ENCODE results near the gene RAB9A. TPM values are rescaled to one million over a fixed set of nuclear protein-coding genes. Genes with fewer than 3 reads are reported as not detected.
"Not testable (repeated sequence)": the region's sequence is repeated elsewhere in the genome, so short reads cannot be mapped to it uniquely, and the experiment has no call there.

The RAB9A gene
- total and polyA plus RNA-seq, 11 donors, result 6.8 to 34.2 (median 21.7) TPM

GRCh38 chrX:13670197-13670596, 18.7 kb upstream of the RAB9A start:
- ATAC-seq (no peak), DNase-seq (no peak)
- WGBS, 4 donors, result 85 to 97% (median 92%) methylated on average over 5 of the region's 5 CpGs
- TF ChIP-seq POLR2A (IDR thresholded peaks at IDR 0.05) (no peak), CTCF (IDR thresholded peaks at IDR 0.05) (no peak)
- intact Hi-C loops (cut with DNase I), result no loop called here
- peaks cover 0 to 9% (median 0%) of the 10 kb centered on the region in 12 donors for H3K4me1 ChIP-seq
- H3K27me3 ChIP-seq, result peaks cover 0 to 4% (median 0%) of the 10 kb centered on the region in 9 donors
- H3K36me3 ChIP-seq, result no peaks in the 10 kb centered on the region
- H3K27ac ChIP-seq, result no peak overlapping the region
- H3K4me3 ChIP-seq, result no peak overlapping the region
- no peaks in the 10 kb centered on the region for H3K9me3 ChIP-seq

GRCh38 chrX:13673016-13673415, 15.9 kb upstream of the RAB9A start:
- H3K36me3 ChIP-seq, result no peaks in the 10 kb centered on the region
- no peaks in the 10 kb centered on the region for H3K4me1 ChIP-seq
- ATAC-seq (no peak), DNase-seq (no peak)
- H3K9me3 ChIP-seq, result no peaks in the 10 kb centered on the region
- peaks cover 0 to 4% (median 0%) of the 10 kb centered on the region in 9 donors for H3K27me3 ChIP-seq
- no peak overlapping the region for H3K27ac ChIP-seq
- intact Hi-C loops (cut with DNase I), result no loop called here
- no peak for TF ChIP-seq POLR2A (IDR thresholded peaks at IDR 0.05)
- TF ChIP-seq CTCF (IDR thresholded peaks at IDR 0.05), result no peak
- no peak overlapping the region for H3K4me3 ChIP-seq

- H3K9me3 ChIP-seq, result no peaks in the 10 kb centered on the region
- no peaks in the 10 kb centered on the region for H3K27me3 ChIP-seq
- DNase-seq (no peak), ATAC-seq (no peak)
- H3K36me3 ChIP-seq, result no peaks in the 10 kb centered on the region
- intact Hi-C loops (cut with DNase I), result no loop called here
- no peak overlapping the region for H3K27ac ChIP-seq
- no peaks in the 10 kb centered on the region for H3K4me1 ChIP-seq
- TF ChIP-seq CTCF (IDR thresholded peaks at IDR 0.05) (no peak), POLR2A (IDR thresholded peaks at IDR 0.05) (no peak)
- H3K4me3 ChIP-seq, result no peak overlapping the region
These were observed 12.0 kb upstream of the RAB9A start for GRCh38 chrX:13676885-13677284.

GRCh38 chrX:13679700-13680099, 9.2 kb upstream of the RAB9A start:
- H3K4me1 ChIP-seq; DNase-seq; intact Hi-C loops (cut with DNase I); H3K4me3 ChIP-seq; ATAC-seq; H3K27ac ChIP-seq; H3K27me3 ChIP-seq; H3K36me3 ChIP-seq; H3K9me3 ChIP-seq: not testable (repeated sequence)
- 91 to 98% (median 95%) methylated on average over 3 to 4 of the region's 4 CpGs for WGBS, 4 donors

- WGBS, 4 donors, result 73 to 94% (median 86%) methylated on average over 7 of the region's 7 CpGs
- ATAC-seq, result no peak
- no peak for DNase-seq
- TF ChIP-seq CTCF (IDR thresholded peaks at IDR 0.05) (no peak), POLR2A (IDR thresholded peaks at IDR 0.05) (no peak)
- H3K27me3 ChIP-seq, result peaks cover 0 to 5% (median 0%) of the 10 kb centered on the region in 9 donors
- H3K27ac ChIP-seq, result no peak overlapping the region
- no peaks in the 10 kb centered on the region for H3K36me3 ChIP-seq
- H3K4me1 ChIP-seq, result no peaks in the 10 kb centered on the region
- peaks cover 0 to 4% (median 0%) of the 10 kb centered on the region in 12 donors for H3K9me3 ChIP-seq
- H3K4me3 ChIP-seq, result no peak overlapping the region
- intact Hi-C loops (cut with DNase I), result no loop called here
These were observed 7.3 kb upstream of the RAB9A start for GRCh38 chrX:13681595-13681994.
